Immature natural killer cell (primary cell): ENCODE measurements around the gene XPO1. TPM values are rescaled to one million over a fixed set of nuclear protein-coding genes. Genes with fewer than 3 reads are reported as not detected.
"Not testable (repeated sequence)": the region's sequence is repeated elsewhere in the genome, so short reads cannot be mapped to it uniquely, and the experiment has no call there.

Experiments used
- DNase-seq, 3 donors: peaks; one replicate each; pipeline ENCODE4 v3.0.0; 2022; ENCODE audit warnings: mixed read lengths in 1 of 3
- H3K27ac Mint-ChIP-seq, 6 donors: one replicate each; pipeline ENCODE4 v1.8.0; 2020; ENCODE audit warnings: mixed read lengths in 6 of 6, mild to moderate bottlenecking in 5 of 6, inconsistent platforms in 4 of 6, moderate library complexity in 3 of 6
- H3K27me3 Mint-ChIP-seq, 3 donors: one replicate each; pipeline ENCODE4 v1.8.0; 2020 to 2021; ENCODE audit warnings: low read depth in 3 of 3, mild to moderate bottlenecking in 3 of 3, mixed read lengths in 3 of 3, moderate library complexity in 3 of 3, inconsistent platforms in 1 of 3
- H3K36me3 Mint-ChIP-seq, 3 donors: one replicate each; pipeline ENCODE4 v1.8.0; 2020; ENCODE audit warnings: mixed read lengths in 3 of 3, inconsistent platforms in 2 of 3, mild to moderate bottlenecking in 2 of 3
- H3K4me1 Mint-ChIP-seq, 2 donors: one replicate each; pipeline ENCODE4 v1.8.0; 2020; ENCODE audit warnings: inconsistent platforms in 2 of 2, mild to moderate bottlenecking in 2 of 2, mixed read lengths in 2 of 2, moderate library complexity in 1 of 2
- H3K4me3 Mint-ChIP-seq, 5 donors: one replicate each; pipeline ENCODE4 v1.8.0; 2020; ENCODE audit warnings: mild to moderate bottlenecking in 5 of 5, mixed read lengths in 5 of 5, inconsistent platforms in 3 of 5, moderate library complexity in 3 of 5
- H3K9me3 Mint-ChIP-seq, 6 donors: one replicate each; pipeline ENCODE4 v1.8.0; 2020; ENCODE audit warnings: mild to moderate bottlenecking in 6 of 6, mixed read lengths in 6 of 6, inconsistent platforms in 4 of 6, moderate library complexity in 3 of 6
- polyA plus RNA-seq, 3 donors: library from polyadenylated mRNA; unstranded; fragments of 300-500 nt; fragmentation: Illumina TruSeq; gene quantifications; one replicate each; pipeline ENCODE4 v1.2.3, GENCODE V29; 2021

Gene XPO1, protein sequence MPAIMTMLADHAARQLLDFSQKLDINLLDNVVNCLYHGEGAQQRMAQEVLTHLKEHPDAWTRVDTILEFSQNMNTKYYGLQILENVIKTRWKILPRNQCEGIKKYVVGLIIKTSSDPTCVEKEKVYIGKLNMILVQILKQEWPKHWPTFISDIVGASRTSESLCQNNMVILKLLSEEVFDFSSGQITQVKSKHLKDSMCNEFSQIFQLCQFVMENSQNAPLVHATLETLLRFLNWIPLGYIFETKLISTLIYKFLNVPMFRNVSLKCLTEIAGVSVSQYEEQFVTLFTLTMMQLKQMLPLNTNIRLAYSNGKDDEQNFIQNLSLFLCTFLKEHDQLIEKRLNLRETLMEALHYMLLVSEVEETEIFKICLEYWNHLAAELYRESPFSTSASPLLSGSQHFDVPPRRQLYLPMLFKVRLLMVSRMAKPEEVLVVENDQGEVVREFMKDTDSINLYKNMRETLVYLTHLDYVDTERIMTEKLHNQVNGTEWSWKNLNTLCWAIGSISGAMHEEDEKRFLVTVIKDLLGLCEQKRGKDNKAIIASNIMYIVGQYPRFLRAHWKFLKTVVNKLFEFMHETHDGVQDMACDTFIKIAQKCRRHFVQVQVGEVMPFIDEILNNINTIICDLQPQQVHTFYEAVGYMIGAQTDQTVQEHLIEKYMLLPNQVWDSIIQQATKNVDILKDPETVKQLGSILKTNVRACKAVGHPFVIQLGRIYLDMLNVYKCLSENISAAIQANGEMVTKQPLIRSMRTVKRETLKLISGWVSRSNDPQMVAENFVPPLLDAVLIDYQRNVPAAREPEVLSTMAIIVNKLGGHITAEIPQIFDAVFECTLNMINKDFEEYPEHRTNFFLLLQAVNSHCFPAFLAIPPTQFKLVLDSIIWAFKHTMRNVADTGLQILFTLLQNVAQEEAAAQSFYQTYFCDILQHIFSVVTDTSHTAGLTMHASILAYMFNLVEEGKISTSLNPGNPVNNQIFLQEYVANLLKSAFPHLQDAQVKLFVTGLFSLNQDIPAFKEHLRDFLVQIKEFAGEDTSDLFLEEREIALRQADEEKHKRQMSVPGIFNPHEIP (N-terminal part only)
- polyA plus RNA-seq: 10 to 100 TPM; 19.7 to 44.4 (median 19.9) TPM

DNA sequence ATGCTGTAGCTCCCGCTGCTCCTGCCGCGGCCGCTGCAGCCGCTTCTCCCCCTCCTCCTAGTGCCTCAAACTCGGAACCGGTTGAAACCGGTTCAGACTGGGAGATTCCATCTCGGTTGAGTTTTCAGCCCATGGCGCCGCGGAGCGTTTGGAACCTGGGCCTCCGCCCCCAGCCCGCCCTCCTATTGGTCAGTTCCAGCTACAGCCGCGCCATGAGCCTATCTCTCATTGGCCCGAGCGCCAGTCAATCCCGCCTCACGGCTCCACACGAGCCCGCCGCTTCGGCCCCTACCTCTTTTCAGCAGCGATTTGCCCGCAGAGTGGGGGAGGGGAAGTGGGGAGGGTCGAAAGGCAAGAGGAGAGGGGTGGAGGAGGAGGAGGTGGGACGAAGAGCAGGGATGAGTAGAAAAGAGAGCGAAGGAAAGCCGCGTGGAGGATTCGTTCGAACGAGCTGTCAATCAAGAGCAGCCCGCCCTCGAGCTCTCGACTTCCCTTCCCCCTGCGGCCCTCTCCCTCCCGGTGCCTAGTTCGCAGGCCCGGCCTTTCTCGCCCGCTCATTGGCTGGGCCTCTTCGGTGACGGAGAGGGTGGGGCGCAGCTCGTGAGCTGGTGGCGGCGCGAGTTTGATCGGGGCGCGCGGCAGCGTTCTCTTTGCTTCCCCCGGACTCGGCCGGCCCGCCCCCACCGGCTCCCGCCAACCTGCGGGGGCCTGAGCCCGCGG is at the start of gene XPO1:
Gene XPO1 (minus strand): TSS at position 157 of the 720 bp plus-strand sequence. CDS start 4,459 bp downstream, outside the sequence.
- peak; percentile 98 to 99 (median 99) for DNase-seq
- Mint-ChIP-seq H3K27ac (peak within 1 kb of the TSS; percentile 95 to 100 (median 100)), H3K4me1 (peaks cover 36 to 43% of the 10 kb centered on the region in 2 donors), H3K27me3 (peaks cover 12 to 16% (median 16%) of the 10 kb centered on the region in 3 donors), H3K9me3 (no peaks in the 10 kb centered on the region), H3K36me3 (no peaks in the 10 kb centered on the region), H3K4me3 (peak within 1 kb of the TSS; percentile 95 to 100 (median 99))

DNA sequence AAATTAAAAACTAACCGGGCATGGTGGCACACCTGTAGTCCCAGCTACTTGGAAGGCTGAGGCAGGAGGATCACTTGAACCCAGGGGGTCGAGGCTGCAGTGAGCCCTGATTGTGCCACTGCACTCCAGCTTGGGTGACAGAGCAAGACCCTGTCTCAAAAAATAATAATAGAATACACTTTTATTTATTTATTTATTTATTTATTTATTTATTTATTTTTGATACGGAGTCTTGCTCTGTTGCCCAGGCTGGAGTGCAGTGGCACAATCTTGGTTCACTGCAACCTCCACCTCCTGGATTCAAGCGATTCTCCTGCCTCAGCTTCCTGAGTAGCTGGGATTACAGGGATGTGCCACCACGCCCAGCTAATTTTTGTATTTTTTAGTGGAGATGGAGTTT is 48.8 kb upstream of the XPO1 start:
- not testable (repeated sequence) for H3K4me3 Mint-ChIP-seq, H3K36me3 Mint-ChIP-seq, DNase-seq, H3K27me3 Mint-ChIP-seq, H3K4me1 Mint-ChIP-seq, H3K27ac Mint-ChIP-seq, H3K9me3 Mint-ChIP-seq

DNA sequence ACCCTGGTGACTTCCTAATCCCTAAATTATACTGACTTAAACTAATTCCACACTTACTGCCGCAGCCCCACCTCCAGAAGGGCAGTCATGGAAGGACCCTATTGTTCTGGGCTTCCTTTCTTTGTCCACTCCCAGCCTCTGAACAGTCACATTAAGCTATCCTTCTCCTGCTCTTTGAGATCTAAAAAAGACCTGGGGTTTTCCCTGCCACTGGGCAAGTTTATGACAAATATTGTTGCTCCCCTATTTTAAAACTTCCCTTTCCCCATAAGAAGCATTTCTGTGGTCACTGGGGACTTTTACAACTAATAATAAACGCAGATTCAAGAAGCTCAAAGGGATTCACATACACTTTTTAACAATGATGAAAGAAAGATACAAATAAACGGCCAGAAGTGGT is 47.2 kb upstream of the XPO1 start:
- DNase-seq: no peak
- H3K27ac Mint-ChIP-seq: no peak overlapping the region
- peaks cover 0 to 6% (median 2%) of the 10 kb centered on the region in 3 donors for H3K27me3 Mint-ChIP-seq
- no peak overlapping the region for H3K4me3 Mint-ChIP-seq
- H3K9me3 Mint-ChIP-seq: no peaks in the 10 kb centered on the region
- H3K4me1 Mint-ChIP-seq: no peaks in the 10 kb centered on the region
- no peaks in the 10 kb centered on the region for H3K36me3 Mint-ChIP-seq

DNA sequence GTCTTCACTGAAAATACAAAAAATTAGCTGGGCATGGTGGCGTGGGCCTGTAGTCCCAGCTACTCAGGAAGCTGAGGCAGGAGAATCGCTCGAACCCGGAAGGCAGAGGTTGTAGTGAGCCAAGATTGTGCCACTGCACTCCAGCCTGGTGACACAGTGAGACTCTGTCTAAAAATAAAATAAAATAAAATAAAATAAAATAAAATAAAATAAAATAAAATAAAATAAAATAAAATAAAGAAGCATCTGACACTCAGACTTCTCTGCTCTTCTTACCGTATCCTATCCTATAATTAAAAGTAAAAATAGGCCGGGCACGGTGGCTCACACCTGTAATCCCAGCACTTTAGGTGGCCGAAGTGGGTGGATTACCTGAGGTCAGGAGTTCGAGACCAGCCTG is 46.2 kb upstream of the XPO1 start:
- H3K9me3 Mint-ChIP-seq, H3K36me3 Mint-ChIP-seq, DNase-seq, H3K27ac Mint-ChIP-seq, H3K27me3 Mint-ChIP-seq, H3K4me1 Mint-ChIP-seq, H3K4me3 Mint-ChIP-seq: not testable (repeated sequence)

DNA sequence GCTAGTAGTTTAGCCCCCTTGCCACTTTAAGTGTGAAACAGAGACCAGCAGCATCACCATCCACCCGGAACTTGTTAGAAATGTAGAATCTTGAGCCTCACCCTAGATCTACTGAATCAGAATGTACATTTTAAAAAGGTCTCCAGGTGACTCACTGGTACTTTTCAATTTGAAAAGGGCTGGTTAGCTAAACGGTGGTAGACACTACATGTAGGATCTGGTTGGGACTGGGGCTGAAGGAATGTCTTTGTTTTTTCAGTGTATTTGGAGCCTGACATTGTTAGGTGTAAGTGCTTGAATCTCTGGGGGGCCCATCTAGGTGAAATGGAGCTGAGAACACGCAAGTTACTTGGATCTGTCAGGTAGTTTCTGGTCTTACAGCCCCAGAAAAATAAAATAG is 44.0 kb upstream of the XPO1 start:
- Mint-ChIP-seq H3K9me3 (no peaks in the 10 kb centered on the region), H3K4me1 (no peaks in the 10 kb centered on the region), H3K36me3 (no peaks in the 10 kb centered on the region), H3K4me3 (no peak overlapping the region), H3K27me3 (no peaks in the 10 kb centered on the region), H3K27ac (no peak overlapping the region)
- no peak for DNase-seq

DNA sequence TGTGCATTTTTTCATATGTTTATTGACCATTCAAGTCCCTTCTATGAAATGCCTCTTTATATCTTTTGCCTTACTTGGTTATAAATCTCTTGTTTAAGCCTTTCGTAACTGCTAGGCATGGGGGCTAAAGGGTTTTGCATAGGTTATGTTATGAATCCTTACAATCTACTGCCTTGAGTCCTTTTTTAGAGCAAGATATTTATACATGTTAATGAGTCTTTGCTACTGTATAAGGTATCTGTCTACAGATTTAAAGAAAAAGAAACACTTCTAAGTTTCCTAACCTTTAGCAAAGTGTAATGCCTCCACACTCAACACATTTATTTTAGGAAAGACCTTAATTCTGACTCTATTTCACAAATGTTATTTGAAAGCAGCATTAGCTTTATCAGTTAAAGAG is 43.6 kb upstream of the XPO1 start:
- H3K27me3 Mint-ChIP-seq: no peaks in the 10 kb centered on the region
- no peaks in the 10 kb centered on the region for H3K36me3 Mint-ChIP-seq
- H3K4me3 Mint-ChIP-seq: no peak overlapping the region
- no peak overlapping the region for H3K27ac Mint-ChIP-seq
- H3K4me1 Mint-ChIP-seq: no peaks in the 10 kb centered on the region
- H3K9me3 Mint-ChIP-seq: no peaks in the 10 kb centered on the region
- DNase-seq: no peak

DNA sequence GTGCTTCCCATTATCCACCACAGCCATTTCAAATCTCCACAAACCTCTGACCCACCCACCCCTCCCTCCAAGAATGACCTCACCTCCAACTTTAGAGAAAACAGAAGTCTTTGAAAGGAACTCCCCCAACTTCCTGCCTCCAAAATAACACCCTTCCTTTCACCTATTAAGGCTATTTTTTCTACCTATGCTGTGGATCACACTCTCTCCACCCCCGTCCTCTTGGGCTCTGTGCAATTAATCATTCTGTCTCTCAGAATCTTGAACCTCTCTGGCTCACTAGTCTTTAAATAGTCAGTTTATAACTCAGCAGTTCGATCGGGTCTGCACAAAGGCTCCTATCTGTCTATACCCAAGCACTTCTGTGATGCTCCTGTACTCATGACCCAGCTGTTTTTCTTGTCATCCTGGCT is 37.3 kb upstream of the XPO1 start:
- H3K4me3 Mint-ChIP-seq: no peak overlapping the region

DNA sequence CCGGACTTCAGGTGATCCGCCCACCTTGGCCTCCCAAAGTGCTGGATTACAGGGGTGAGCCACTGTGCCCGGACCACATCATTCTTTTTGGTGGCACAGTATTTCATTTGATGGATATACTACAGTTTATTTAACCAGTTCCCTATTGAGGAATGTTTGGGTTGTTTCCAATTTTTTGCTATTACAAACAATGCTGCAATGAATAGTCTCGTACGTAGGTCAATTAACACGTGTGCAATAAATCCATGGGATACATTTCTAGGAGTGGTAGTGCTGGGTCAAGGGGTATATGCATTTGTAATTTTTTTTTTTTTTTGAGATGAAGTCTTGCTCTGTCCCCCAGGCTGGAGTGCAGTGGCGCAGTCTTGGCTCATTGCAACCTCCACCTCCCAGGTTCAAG is 28.4 kb upstream of the XPO1 start:
- DNase-seq: no peak
- Mint-ChIP-seq H3K4me1 (peaks cover 0 to 4% of the 10 kb centered on the region in 2 donors), H3K27me3 (peaks cover 3 to 5% (median 3%) of the 10 kb centered on the region in 3 donors), H3K4me3 (no peak overlapping the region), H3K36me3 (no peaks in the 10 kb centered on the region), H3K9me3 (no peaks in the 10 kb centered on the region), H3K27ac (no peak overlapping the region)

More for the DNA sequence above, 37.3 kb upstream of the XPO1 start:
- Mint-ChIP-seq H3K27ac (no peak overlapping the region), H3K36me3 (no peaks in the 10 kb centered on the region), H3K27me3 (peaks cover 0 to 4% (median 3%) of the 10 kb centered on the region in 3 donors), H3K4me1 (peaks cover 5 to 8% of the 10 kb centered on the region in 2 donors), H3K9me3 (no peaks in the 10 kb centered on the region)
- no peak for DNase-seq

DNA sequence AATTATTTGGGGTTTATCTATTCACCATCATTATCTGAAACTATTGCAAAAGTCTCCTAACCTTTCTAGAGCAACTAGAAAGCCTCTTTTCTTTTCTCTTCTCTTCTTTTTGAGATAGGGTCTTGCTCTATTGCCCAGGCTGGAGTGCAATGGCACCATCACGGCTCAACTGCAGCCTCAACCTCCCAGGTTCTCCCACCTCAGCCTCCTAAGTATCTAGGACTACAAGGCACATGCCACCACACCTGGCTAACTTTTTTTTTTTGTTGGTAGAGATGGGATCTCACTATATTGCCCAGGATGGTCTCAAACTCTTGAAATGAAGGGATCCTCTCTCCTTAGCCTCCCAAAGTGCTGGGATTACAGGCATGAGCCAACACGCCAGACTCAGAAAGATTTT is 24.5 kb upstream of the XPO1 start:
- H3K9me3 Mint-ChIP-seq: no peaks in the 10 kb centered on the region
- peaks cover 4 to 6% (median 5%) of the 10 kb centered on the region in 3 donors for H3K27me3 Mint-ChIP-seq
- DNase-seq: no peak
- H3K27ac Mint-ChIP-seq: no peak overlapping the region
- H3K4me1 Mint-ChIP-seq: peaks cover 0 to 4% of the 10 kb centered on the region in 2 donors
- no peaks in the 10 kb centered on the region for H3K36me3 Mint-ChIP-seq
- no peak overlapping the region for H3K4me3 Mint-ChIP-seq

DNA sequence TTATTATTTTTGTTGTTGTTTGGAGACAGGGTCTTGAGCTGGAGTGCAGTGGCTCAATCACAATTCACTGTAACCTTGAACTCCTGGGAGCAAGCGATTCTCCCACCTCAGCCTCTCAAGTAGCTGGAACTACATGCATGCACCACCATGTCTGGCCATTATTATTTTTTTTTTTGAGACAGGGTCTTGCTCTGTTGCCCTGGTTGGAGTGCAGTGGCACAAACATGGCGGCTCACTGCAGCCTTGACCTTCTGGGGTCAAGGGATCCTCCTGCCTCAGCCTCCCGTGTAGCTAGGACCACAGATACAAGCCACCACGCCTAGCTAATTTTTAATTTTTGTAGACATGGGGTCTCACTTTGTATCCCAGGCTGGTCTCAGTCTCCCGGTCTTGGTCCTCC is 20.0 kb upstream of the XPO1 start:
- Mint-ChIP-seq H3K27ac (no peak overlapping the region), H3K4me3 (no peak overlapping the region), H3K27me3 (peaks cover 3% of the 10 kb centered on the region in 3 donors), H3K9me3 (no peaks in the 10 kb centered on the region), H3K4me1 (no peaks in the 10 kb centered on the region), H3K36me3 (no peaks in the 10 kb centered on the region)
- DNase-seq: no peak

DNA sequence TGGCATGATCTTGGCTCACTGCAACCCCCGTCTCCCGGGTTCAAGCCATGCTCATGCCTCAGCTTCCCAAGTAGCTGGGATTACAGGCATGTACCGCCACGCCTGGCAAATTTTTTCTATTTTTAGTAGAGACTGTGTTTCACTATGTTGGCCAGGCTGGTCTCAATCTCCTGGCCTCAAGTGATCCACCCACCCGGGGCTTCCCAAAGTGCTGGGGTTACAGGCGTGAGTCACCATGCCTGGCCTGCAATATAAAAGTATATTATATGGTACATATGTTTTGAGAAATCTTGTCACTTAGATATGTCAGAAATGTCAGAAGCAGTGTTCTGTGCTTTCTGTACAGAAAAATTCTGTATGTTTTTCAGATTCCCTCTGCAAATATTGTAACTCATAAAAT is 19.2 kb upstream of the XPO1 start:
- H3K27ac Mint-ChIP-seq: no peak overlapping the region
- H3K27me3 Mint-ChIP-seq: peaks cover 2 to 3% (median 3%) of the 10 kb centered on the region in 3 donors
- no peak overlapping the region for H3K4me3 Mint-ChIP-seq
- H3K9me3 Mint-ChIP-seq: no peaks in the 10 kb centered on the region
- H3K4me1 Mint-ChIP-seq: no peaks in the 10 kb centered on the region
- no peaks in the 10 kb centered on the region for H3K36me3 Mint-ChIP-seq
- no peak for DNase-seq

DNA sequence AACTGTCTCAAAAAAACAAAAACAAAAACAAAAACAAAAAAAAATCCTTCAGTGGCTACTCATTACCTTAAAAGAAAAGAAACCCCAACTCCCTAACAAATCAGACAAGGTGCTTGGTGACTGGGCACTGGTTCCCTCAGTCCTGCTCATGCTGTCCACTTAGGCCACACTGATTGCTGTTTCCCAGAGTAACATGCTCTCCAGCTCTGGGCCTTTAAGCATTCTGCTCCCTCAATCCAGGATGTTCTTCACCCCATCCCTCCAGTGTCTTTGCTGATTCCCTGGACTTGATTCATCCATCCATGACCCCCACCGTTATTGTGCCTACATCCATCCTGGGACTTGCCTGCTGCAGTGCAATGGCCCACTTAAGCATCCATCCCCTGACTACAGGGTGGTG is 16.4 kb upstream of the XPO1 start:
- H3K27ac Mint-ChIP-seq: no peak overlapping the region
- no peak overlapping the region for H3K4me3 Mint-ChIP-seq
- peaks cover 0 to 2% (median 0%) of the 10 kb centered on the region in 3 donors for H3K27me3 Mint-ChIP-seq
- H3K36me3 Mint-ChIP-seq: no peaks in the 10 kb centered on the region
- DNase-seq: no peak
- no peaks in the 10 kb centered on the region for H3K4me1 Mint-ChIP-seq
- H3K9me3 Mint-ChIP-seq: no peaks in the 10 kb centered on the region

DNA sequence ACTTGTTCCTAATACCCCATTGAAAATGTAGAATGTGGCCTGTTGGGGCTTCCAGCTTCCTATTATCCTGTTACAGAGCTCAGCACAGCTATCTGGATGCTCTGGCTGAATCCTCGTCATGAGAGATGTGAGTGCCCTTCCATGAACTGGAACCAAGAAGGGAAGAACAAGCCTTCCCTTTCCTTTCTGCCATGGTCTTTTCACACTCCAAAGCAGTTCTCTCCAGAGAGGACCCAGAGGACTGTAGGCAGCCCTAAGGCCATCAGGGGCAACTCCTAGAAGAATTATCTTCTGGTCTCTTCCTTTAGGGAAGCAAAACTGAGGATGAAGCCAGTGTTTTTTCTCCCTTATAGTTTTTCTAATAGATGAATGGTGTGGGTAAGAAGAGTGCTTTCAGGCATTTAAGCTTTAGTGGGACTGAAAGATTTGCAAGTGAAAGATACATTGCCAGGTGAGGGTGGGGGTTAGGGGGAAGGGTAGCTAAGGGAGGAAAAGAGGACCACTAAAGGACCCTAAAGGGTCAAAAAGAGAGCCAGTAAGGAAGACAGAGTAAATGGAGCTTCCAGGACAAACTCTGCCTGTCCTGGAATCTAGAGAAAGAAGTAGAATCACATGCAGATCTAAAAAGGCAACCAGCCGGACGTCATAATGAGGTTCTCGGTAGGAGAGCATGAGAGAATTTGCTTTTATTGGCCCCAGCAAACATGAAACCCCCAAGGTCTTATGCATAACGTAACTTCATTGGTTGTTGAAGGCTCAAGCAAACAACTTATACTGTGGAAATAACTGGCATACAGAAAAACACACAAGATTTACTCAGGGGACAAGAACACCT is 12.4 kb upstream of the XPO1 start:
- Mint-ChIP-seq H3K36me3 (no peaks in the 10 kb centered on the region), H3K4me3 (no peak overlapping the region), H3K9me3 (no peaks in the 10 kb centered on the region), H3K4me1 (no peaks in the 10 kb centered on the region), H3K27me3 (peaks cover 0 to 2% (median 0%) of the 10 kb centered on the region in 3 donors), H3K27ac (no peak overlapping the region)
- DNase-seq: no peak
